HCT116 (cell line): ENCODE measurements around the gene MAN2A2. TPM values are rescaled to one million over a fixed set of nuclear protein-coding genes. Genes with fewer than 3 reads are reported as not detected.

ENCODE experiments used
- ATAC-seq: fragments of 200-7000 bp; cut with Tn5 transposase; 2 replicates; pipeline ENCODE4 v1.9.1; 2020; ENCODE audit warnings: mild to moderate bottlenecking, moderate library complexity
- BruUV-seq: library from RNA; stranded (reverse); fragments of 400-500 nt; replicated peaks from 2 replicates; lab custom pipeline; 2021; lab: Mats Ljungman, UMichigan
- CTCF ChIA-PET: fragments of 300-600 bp; sonication (Branson Sonifier 250); formaldehyde crosslinking; loops from one replicate; lab custom pipeline; 2021; ENCODE audit warnings: antibody characterized with exemption; lab: Charles Lee
- POLR2A ChIA-PET: fragments of 300-600, 350-600 bp; sonication (Branson Sonifier 250); formaldehyde crosslinking; loops from one replicate; lab custom pipeline; 2021; ENCODE audit warnings: antibody characterized with exemption; lab: Charles Lee
- RAD21 ChIA-PET, 2 experiments: fragments of 300-600 bp; sonication (Branson Sonifier 250); formaldehyde crosslinking; loops; one replicate each; lab custom pipeline; 2023; ENCODE audit warnings: low total read pairs in 2 of 2; ENCODE audit not compliant: uncharacterized antibody in 2 of 2, unreplicated experiment in 2 of 2, low non-redundant PET in 1 of 2; lab: Charles Lee
- DNase-seq: peaks from one replicate; pipeline ENCODE4 v3.0.0-alpha.2; 2010; ENCODE audit warnings: low read depth, low spot score
- H2AFZ ChIP-seq: fragments of 200-600 bp; shearing (Covaris generic), sonication (generic); 2 replicates; pipeline ENCODE4 v1.6.1; 2017; ENCODE audit warnings: low read depth, mixed run types, mixed read lengths, antibody characterized with exemption, low read length; ENCODE audit not compliant: poor library complexity, severe bottlenecking
- H3K27ac ChIP-seq: 2 replicates; pipeline ENCODE4 v1.5.1; 2012; ENCODE audit warnings: low read depth, low read length
- H3K27me3 ChIP-seq: fragments of 200-600 bp; sonication (generic); 2 replicates; pipeline ENCODE4 v1.6.1; 2016; ENCODE audit warnings: mixed run types, low read length, mixed read lengths; ENCODE audit not compliant: insufficient read depth
- H3K36me3 ChIP-seq, 2 experiments: fragments of 200-500 bp in 1 of 2; fragments of 200-600 bp in 1 of 2; sonication (Bioruptor generic) in 1 of 2; sonication (generic) in 1 of 2; 2 replicates each; pipeline versions ENCODE4 v1.5.1 to v1.6.1; 2014 to 2016; ENCODE audit warnings: low read length in 2 of 2, inconsistent platforms in 1 of 2, mixed read lengths in 1 of 2, mixed run types in 1 of 2; ENCODE audit not compliant: insufficient read depth in 2 of 2, control insufficient read depth in 1 of 2
- H3K4me1 ChIP-seq, 2 experiments: fragments of 200-600 bp in 1 of 2; sonication (generic) in 1 of 2; 2 replicates each; pipeline versions ENCODE4 v1.5.1 to v1.6.1; 2012 to 2017; ENCODE audit warnings: low read length in 2 of 2, inconsistent platforms in 1 of 2, mild to moderate bottlenecking in 1 of 2, mixed read lengths in 1 of 2, mixed run types in 1 of 2, moderate library complexity in 1 of 2; ENCODE audit not compliant: insufficient read depth in 2 of 2, control insufficient read depth in 1 of 2
- H3K4me2 ChIP-seq: fragments of 200-600 bp; sonication (generic); 2 replicates; pipeline ENCODE4 v1.6.1; 2017; ENCODE audit warnings: mixed run types, low read length, mixed read lengths
- H3K4me3 ChIP-seq, 2 experiments: fragments of 200-600 bp in 1 of 2; sonication (generic) in 1 of 2; replicated peaks in 1 of 2; 2 replicates each; pipeline ENCODE4 v1.5.1; 2011 to 2016; ENCODE audit warnings: low read length in 2 of 2, control low read depth in 1 of 2, low read depth in 1 of 2, mild to moderate bottlenecking in 1 of 2, mixed read lengths in 1 of 2, mixed run types in 1 of 2
- H3K79me2 ChIP-seq: fragments of 200-600 bp; sonication (generic); 2 replicates; pipeline ENCODE4 v1.6.1; 2017; ENCODE audit warnings: mild to moderate bottlenecking, mixed run types, low read length, moderate library complexity, mixed read lengths; ENCODE audit not compliant: insufficient read depth
- H3K9ac ChIP-seq: fragments of 200-600 bp; sonication (generic); 2 replicates; pipeline ENCODE4 v1.6.1; 2016; ENCODE audit warnings: low read length, mixed read lengths
- H3K9me2 ChIP-seq: fragments of 200-600 bp; sonication (generic), shearing (Covaris generic); 2 replicates; pipeline ENCODE4 v1.6.1; 2017; ENCODE audit warnings: mixed run types, mild to moderate bottlenecking, moderate library complexity; ENCODE audit not compliant: insufficient read depth
- H3K9me3 ChIP-seq, 2 experiments: fragments of 200-500 bp in 1 of 2; fragments of 200-600 bp in 1 of 2; sonication (Bioruptor generic) in 1 of 2; sonication (generic) in 1 of 2; 2 replicates each; pipeline ENCODE4 v1.6.1; 2014 to 2017; ENCODE audit warnings: low read length in 2 of 2, mixed read lengths in 2 of 2, inconsistent platforms in 1 of 2, low read depth in 1 of 2, mild to moderate bottlenecking in 1 of 2, mixed run types in 1 of 2, moderate library complexity in 1 of 2; ENCODE audit not compliant: control insufficient read depth in 1 of 2, insufficient read depth in 1 of 2
- H4K20me1 ChIP-seq: fragments of 200-600 bp; sonication (generic), shearing (Covaris generic); 2 replicates; pipeline ENCODE4 v1.6.1; 2017; ENCODE audit warnings: mixed run types, mild to moderate bottlenecking, moderate library complexity; ENCODE audit not compliant: insufficient read depth
- CBX3 ChIP-seq: IDR thresholded peaks from 2 replicates; pipeline ENCODE4 v1.6.1; 2012; ENCODE audit warnings: low read depth
- CEBPB ChIP-seq: IDR thresholded peaks from 2 replicates; pipeline ENCODE4 v1.6.1; 2012; ENCODE audit warnings: low read depth
- EGR1 ChIP-seq: IDR thresholded peaks from 2 replicates; pipeline ENCODE4 v1.6.1; 2012; ENCODE audit warnings: low read depth
- ELF1 ChIP-seq: IDR thresholded peaks from 2 replicates; pipeline ENCODE4 v1.6.1; 2012; ENCODE audit warnings: low read depth, borderline replicate concordance
- FOSL1 ChIP-seq: IDR thresholded peaks from 2 replicates; pipeline ENCODE4 v1.6.1; 2012; ENCODE audit warnings: low read depth
- POLR2AphosphoS5 ChIP-seq: IDR thresholded peaks from 2 replicates; pipeline ENCODE4 v1.6.1; 2011; ENCODE audit warnings: mild to moderate bottlenecking, low read depth, low read length, moderate library complexity
- RAD21 ChIP-seq: IDR thresholded peaks from 2 replicates; pipeline ENCODE4 v1.6.1; 2012; ENCODE audit warnings: low read depth, mild to moderate bottlenecking
- SP1 ChIP-seq: IDR thresholded peaks from 2 replicates; pipeline ENCODE4 v1.6.1; 2012; ENCODE audit warnings: low read depth
- SRF ChIP-seq: IDR thresholded peaks from 2 replicates; pipeline ENCODE4 v1.6.1; 2012; ENCODE audit warnings: low read depth
- TCF7L2 ChIP-seq: IDR thresholded peaks from 2 replicates; pipeline ENCODE4 v1.7.0; 2011; ENCODE audit warnings: borderline replicate concordance, inconsistent platforms; ENCODE audit not compliant: insufficient read depth, insufficient read length; ENCODE audit errors: extremely low read depth
- YY1 ChIP-seq: IDR thresholded peaks from 2 replicates; pipeline ENCODE4 v1.6.1; 2011; ENCODE audit warnings: low read length, low read depth, moderate library complexity, mild to moderate bottlenecking; ENCODE audit not compliant: insufficient replicate concordance; ENCODE audit errors: extremely low read depth
- intact Hi-C: fragments of 100-400 bp; cut with micrococcal nuclease; formaldehyde crosslinking; loops from 2 replicates; pipeline ENCODE4 v1.10.0; 2022
- total RNA-seq: library from RNA; stranded (reverse); gene quantifications from one replicate; pipeline ENCODE4 v1.2.1, GENCODE V29; 2021; ENCODE audit not compliant: unreplicated experiment
- TF ChIP-seq, protein P1 (sequence below): IDR thresholded peaks from 2 replicates; pipeline ENCODE4 v1.6.1; 2012
- TF ChIP-seq, protein P2 (sequence below): IDR thresholded peaks from 2 replicates; pipeline ENCODE4 v1.6.1; 2012

The MAN2A2 gene
- total RNA-seq, 1 experiment from 2014 or later = 44.9 TPM

DNA sequence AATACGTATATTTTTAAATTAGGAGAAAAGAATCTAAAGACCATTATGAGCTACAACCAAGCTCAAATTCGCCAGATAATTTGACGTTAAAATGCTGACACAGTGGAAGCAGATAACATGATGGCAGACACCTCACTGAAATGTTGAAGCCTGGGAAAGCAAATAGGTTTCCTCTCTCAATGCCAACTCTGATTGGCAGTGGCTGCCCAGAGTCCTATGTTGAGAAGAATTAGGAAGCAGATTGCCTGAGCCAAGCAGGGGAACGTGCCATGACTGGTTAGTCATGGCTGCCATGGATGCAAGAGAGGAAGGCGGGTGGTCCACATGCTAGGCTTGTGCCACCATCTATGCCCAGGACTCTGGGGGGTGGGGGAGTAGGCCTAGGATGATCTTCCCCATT lies 35.2 kb downstream of the MAN2A2 start:
- DNase-seq (no peak), ATAC-seq (no peak)
- intact Hi-C loops = no loop called here
- POLR2A ChIA-PET = no interaction called here
- no peak for TF ChIP-seq POLR2AphosphoS5
- TF ChIP-seq RAD21 = no peak
- no peak for TF ChIP-seq TCF7L2
- no peak for TF ChIP-seq FOSL1
- TF ChIP-seq, protein P1, sequence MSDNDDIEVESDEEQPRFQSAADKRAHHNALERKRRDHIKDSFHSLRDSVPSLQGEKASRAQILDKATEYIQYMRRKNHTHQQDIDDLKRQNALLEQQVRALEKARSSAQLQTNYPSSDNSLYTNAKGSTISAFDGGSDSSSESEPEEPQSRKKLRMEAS = no peak
- TF ChIP-seq YY1 = no peak
- TF ChIP-seq ELF1 = no peak
- TF ChIP-seq EGR1 = no peak
- TF ChIP-seq, all 23 proteins: peak for 0
- H3K27me3 ChIP-seq = no peaks in the 10 kb centered on the region
- peaks cover 6 to 22% of the 10 kb centered on the region in 2 experiments; a peak in 3 of 4 replicates for H3K4me1 ChIP-seq
- H3K4me3 ChIP-seq = no peak overlapping the region
- H3K27ac ChIP-seq = no peak overlapping the region
- peaks cover 22 to 31% of the 10 kb centered on the region in 2 experiments for H3K36me3 ChIP-seq
- H2AFZ ChIP-seq = no peak overlapping the region
- ChIA-PET RAD21 (no interaction called here), CTCF (no interaction called here)
- no peak overlapping the region for H3K4me2 ChIP-seq
- no peak overlapping the region for H3K9ac ChIP-seq
- no TSS peak for BruUV-seq
- H3K9me3 ChIP-seq = no peaks in the 10 kb centered on the region
- no peaks in the 10 kb centered on the region for H3K9me2 ChIP-seq
- no peaks in the 10 kb centered on the region for H4K20me1 ChIP-seq
- peaks cover 20% of the 10 kb centered on the region; the same call in 1 of the 2 replicates for H3K79me2 ChIP-seq

- Histone ChIP-seq H3K9ac (no peak overlapping the region), H3K27ac (no peak overlapping the region), H3K36me3 (peaks cover 24 to 40% of the 10 kb centered on the region in 2 experiments), H3K9me3 (no peaks in the 10 kb centered on the region), H3K4me1 (peaks cover 3 to 10% of the 10 kb centered on the region in 2 experiments; a peak in 3 of 4 replicates), H3K4me2 (no peak overlapping the region), H4K20me1 (no peaks in the 10 kb centered on the region), H3K79me2 (peaks cover 20% of the 10 kb centered on the region; the same call in 1 of the 2 replicates), H3K4me3 (no peak overlapping the region), H3K9me2 (no peaks in the 10 kb centered on the region)
- intact Hi-C loops = no loop called here
- no TSS peak for BruUV-seq
- CTCF ChIA-PET = no interaction called here
- no peak for ATAC-seq
- TF ChIP-seq SP1 = no peak
- TF ChIP-seq POLR2AphosphoS5 = no peak
- TF ChIP-seq, protein P2, sequence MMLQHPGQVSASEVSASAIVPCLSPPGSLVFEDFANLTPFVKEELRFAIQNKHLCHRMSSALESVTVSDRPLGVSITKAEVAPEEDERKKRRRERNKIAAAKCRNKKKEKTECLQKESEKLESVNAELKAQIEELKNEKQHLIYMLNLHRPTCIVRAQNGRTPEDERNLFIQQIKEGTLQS = no peak
- no peak for TF ChIP-seq CBX3
- TF ChIP-seq, protein P1 = no peak
- TF ChIP-seq YY1 = no peak
- TF ChIP-seq CEBPB = no peak
- TF ChIP-seq SRF = no peak
- no peak for TF ChIP-seq RAD21
- no peak for TF ChIP-seq ELF1
- TF ChIP-seq, all 23 proteins: peak for 0
- Histone ChIP-seq H3K27me3 (no peaks in the 10 kb centered on the region), H2AFZ (no peak overlapping the region)
- no peak for DNase-seq
- POLR2A ChIA-PET = interaction anchor here (0.5 to 1.1 kb wide), 2 partner anchors 15 to 224 kb away, joined by 3 read pairs; partner anchors contain the start of gene RCCD1
- RAD21 ChIA-PET = no interaction called here
These were observed 36.7 kb downstream of the MAN2A2 start for GRCh38 chr15:90939756-90940155.
